C1 segment of cervical spinal cord (tissue), 14 donors: ENCODE data around the gene LBH.

Experiments
- DNase-seq, 14 donors: peaks; one replicate each; lab custom pipeline; 2025; lab: John Stamatoyannopoulos, UW

Gene LBH

GRCh38 chr2:30217644-30218337, 13.5 kb upstream of the LBH start:
- DNase-seq, result peak in 3 of 14 donors; percentile 5 to 24 (median 11)

- no peak for DNase-seq
Observed at GRCh38 chr2:30218338-30218713, 13.0 kb upstream of the LBH start.

- no peak for DNase-seq
Observed at GRCh38 chr2:30218814-30219213, 12.5 kb upstream of the LBH start.

GRCh38 chr2:30219886-30220875, 11.2 kb upstream of the LBH start:
- no peak for DNase-seq

GRCh38 chr2:30221531-30221930, 9.8 kb upstream of the LBH start:
- DNase-seq, result no peak

GRCh38 chr2:30222031-30222430, 9.3 kb upstream of the LBH start:
- no peak for DNase-seq

- no peak for DNase-seq
Observed at GRCh38 chr2:30222636-30223360, 8.5 kb upstream of the LBH start.

- DNase-seq, result no peak
Observed at GRCh38 chr2:30223413-30223874, 7.9 kb upstream of the LBH start.

- no peak for DNase-seq
Observed at GRCh38 chr2:30224151-30224550, 7.2 kb upstream of the LBH start.

GRCh38 chr2:30225131-30225762, 6.1 kb upstream of the LBH start:
- DNase-seq, result peak in 1 of 14 donors; percentile 26

- DNase-seq, result no peak
Observed at GRCh38 chr2:30226144-30227032, 4.9 kb upstream of the LBH start.

GRCh38 chr2:30229596-30229995, 1.7 kb upstream of the LBH start:
- DNase-seq, result no peak

GRCh38 chr2:30230497-30231211, 680 bp upstream of the LBH start:
- DNase-seq, result peak in 3 of 14 donors; percentile 29 to 49 (median 33)

GRCh38 chr2:30231996-30232800, 864 bp downstream of the LBH start:
- peak in 3 of 14 donors; percentile 15 to 30 (median 27) for DNase-seq

GRCh38 chr2:30232801-30233130, 1.4 kb downstream of the LBH start:
- DNase-seq, result no peak

GRCh38 chr2:30233271-30234009, 2.1 kb downstream of the LBH start:
- DNase-seq, result no peak

- no peak for DNase-seq
Observed at GRCh38 chr2:30234180-30234971, 3.0 kb downstream of the LBH start.
